Panc1 (cell line): ENCODE measurements around the gene RBMS3. TPM values are rescaled to one million over a fixed set of nuclear protein-coding genes. Genes with fewer than 3 reads are reported as not detected.

Source experiments
- ATAC-seq: fragments of 200-7000 bp; cut with Tn5 transposase; 2 replicates; pipeline ENCODE4 v1.9.1; 2020; ENCODE audit warnings: mild to moderate bottlenecking, moderate library complexity
- BruUV-seq: library from RNA; stranded (reverse); fragments of 400-500 nt; replicated peaks from 2 replicates; lab custom pipeline; 2021; lab: Mats Ljungman, UMichigan
- CTCF ChIA-PET: fragments of 300-600 bp; sonication (Branson Sonifier 250); formaldehyde crosslinking; loops from one replicate; lab custom pipeline; 2022; ENCODE audit warnings: antibody characterized with exemption; lab: Charles Lee
- POLR2A ChIA-PET: fragments of 300-600 bp; sonication (Branson Sonifier 250); formaldehyde crosslinking; loops from one replicate; lab custom pipeline; 2022; ENCODE audit warnings: antibody characterized with exemption; lab: Charles Lee
- DNase-seq: peaks from one replicate; pipeline ENCODE4 v3.0.0-alpha.2; 2010; ENCODE audit warnings: low read depth, low spot score
- H3K27ac ChIP-seq: 2 replicates; pipeline ENCODE4 v1.5.1; 2011; ENCODE audit warnings: mild to moderate bottlenecking, low read length, inconsistent platforms
- H3K27me3 ChIP-seq: fragments of 200-500 bp; sonication (Bioruptor generic); 2 replicates; pipeline ENCODE4 v1.6.0; 2014; ENCODE audit warnings: low read length, inconsistent platforms; ENCODE audit not compliant: control insufficient read depth, insufficient read depth
- H3K36me3 ChIP-seq: fragments of 200-500 bp; sonication (Bioruptor generic); 2 replicates; pipeline ENCODE4 v1.5.1; 2014; ENCODE audit warnings: inconsistent platforms, mild to moderate bottlenecking, low read length, moderate library complexity; ENCODE audit not compliant: control insufficient read depth, insufficient read depth
- H3K4me1 ChIP-seq: 2 replicates; pipeline ENCODE4 v1.5.1; 2011; ENCODE audit warnings: inconsistent platforms, mild to moderate bottlenecking, low read length, moderate library complexity; ENCODE audit not compliant: control insufficient read depth, insufficient read depth
- H3K4me3 ChIP-seq, 2 experiments: 2 replicates each; pipeline ENCODE4 v1.5.1; 2011 to 2012; ENCODE audit warnings: low read depth in 2 of 2, low read length in 2 of 2, mild to moderate bottlenecking in 2 of 2, inconsistent platforms in 1 of 2, moderate library complexity in 1 of 2
- H3K9me3 ChIP-seq: fragments of 200-500 bp; sonication (Bioruptor generic); 2 replicates; pipeline ENCODE4 v1.5.1; 2014; ENCODE audit warnings: low read depth, mild to moderate bottlenecking, inconsistent platforms, low read length, moderate library complexity; ENCODE audit not compliant: control insufficient read depth, insufficient read depth
- CTCF ChIP-seq: fragments of 450-650 bp; IDR thresholded peaks from 2 replicates; pipeline ENCODE4 v1.5.1; 2017; ENCODE audit warnings: mild to moderate bottlenecking
- POLR2AphosphoS5 ChIP-seq: IDR thresholded peaks from 2 replicates; pipeline ENCODE4 v1.6.1; 2012; ENCODE audit warnings: mild to moderate bottlenecking, low read depth, low read length, moderate library complexity
- REST ChIP-seq, 2 experiments: IDR thresholded peaks; 2 replicates each; pipeline ENCODE4 v1.6.1; 2011 to 2012; ENCODE audit warnings: low read depth in 2 of 2, control low read depth in 1 of 2, low read length in 1 of 2, mild to moderate bottlenecking in 1 of 2, moderate library complexity in 1 of 2; ENCODE audit not compliant: insufficient read depth in 1 of 2
- SIN3A ChIP-seq: IDR thresholded peaks from 2 replicates; pipeline ENCODE4 v1.6.1; 2012; ENCODE audit warnings: low read depth, mild to moderate bottlenecking, low read length, moderate library complexity, borderline replicate concordance; ENCODE audit not compliant: insufficient read depth
- TCF7L2 ChIP-seq: IDR thresholded peaks from 2 replicates; pipeline ENCODE4 v1.6.1; 2011; ENCODE audit warnings: mild to moderate bottlenecking, low read depth, low read length, inconsistent platforms
- in situ Hi-C: cut with HindIII; loops from 2 replicates; pipeline ENCODE4 v1.10.0; 2016; ENCODE audit warnings: low sequenced_read_pairs, low pct_unique_long_range_greater_than_20kb
- intact Hi-C: fragments of 100-400 bp; cut with micrococcal nuclease; formaldehyde crosslinking; loops from one replicate; pipeline ENCODE4 v1.10.0; 2022; ENCODE audit not compliant: unreplicated experiment
- total RNA-seq: library from RNA; stranded (reverse); gene quantifications from one replicate; pipeline ENCODE4 v1.2.1, GENCODE V29; 2021; ENCODE audit not compliant: unreplicated experiment

RBMS3 gene
- total RNA-seq, 1 experiment from 2014 or later, result 1.1 TPM

GRCh38 chr3:29585368-29585767, 304.5 kb downstream of the RBMS3 start:
- CTCF ChIA-PET, result no interaction called here
- ATAC-seq (no peak), DNase-seq (no peak)
- Histone ChIP-seq H3K4me1 (no peaks in the 10 kb centered on the region), H3K4me3 (no peak overlapping the region), H3K27me3 (no peaks in the 10 kb centered on the region), H3K36me3 (no peaks in the 10 kb centered on the region), H3K27ac (no peak overlapping the region), H3K9me3 (no peaks in the 10 kb centered on the region)
- TF ChIP-seq CTCF (no peak), TCF7L2 (no peak), REST (IDR thresholded peaks at IDR 0.05; ENCODE audit: insufficient read depth in 1 of 2, low read depth in 2 of 2, low read length in 1 of 2) (no peak), POLR2AphosphoS5 (no peak), SIN3A (no peak)
- no TSS peak for BruUV-seq
- in situ Hi-C loops, result no loop called here
- intact Hi-C loops, result no loop called here
- POLR2A ChIA-PET, result interaction anchor here (0.5 kb wide), 1 partner anchor 1131 kb away, joined by 4 read pairs; no protein-coding TSS in a partner anchor

- POLR2A ChIA-PET, result no interaction called here
- no peak overlapping the region for H3K4me3 ChIP-seq
- no TSS peak for BruUV-seq
- in situ Hi-C loops, result no loop called here
- no peaks in the 10 kb centered on the region for H3K9me3 ChIP-seq
- no peak overlapping the region for H3K27ac ChIP-seq
- intact Hi-C loops, result no loop called here
- CTCF ChIA-PET, result no interaction called here
- no peaks in the 10 kb centered on the region for H3K27me3 ChIP-seq
- H3K4me1 ChIP-seq, result no peaks in the 10 kb centered on the region
- DNase-seq, result no peak
- TF ChIP-seq CTCF (no peak), SIN3A (no peak), REST (IDR thresholded peaks at IDR 0.05; ENCODE audit: insufficient read depth in 1 of 2, low read depth in 2 of 2, low read length in 1 of 2) (no peak), POLR2AphosphoS5 (no peak), TCF7L2 (no peak)
- ATAC-seq, result no peak
- H3K36me3 ChIP-seq, result no peaks in the 10 kb centered on the region
Measured at GRCh38 chr3:29587340-29587739, 306.5 kb downstream of the RBMS3 start.
